Fibroblast of lung (primary cell): Measurements from ENCODE around the gene EYS. TPM values are rescaled to one million over a fixed set of nuclear protein-coding genes. Genes with fewer than 3 reads are reported as not detected.
A peak's percentile ranks its signal among the peaks of the same experiment; 100 is the strongest.

Experiments
- DNase-seq, 2 donors: peaks; one replicate each; pipeline versions ENCODE4 v3.0.0 to v3.0.0-alpha.2; 2010; ENCODE audit warnings: low read depth in 2 of 2
- H2AFZ ChIP-seq: 2 replicates; pipeline ENCODE4 v1.5.1; 2012; ENCODE audit warnings: low read length, control low read depth, inconsistent platforms
- H3K27ac ChIP-seq: 2 replicates; pipeline ENCODE4 v1.5.1; 2011; ENCODE audit warnings: low read length, control low read depth; ENCODE audit not compliant: insufficient read depth
- H3K27me3 ChIP-seq: 2 replicates; pipeline ENCODE4 v1.5.1; 2011; ENCODE audit warnings: mild to moderate bottlenecking, low read length; ENCODE audit not compliant: control insufficient read depth, insufficient read depth
- H3K36me3 ChIP-seq: 2 replicates; pipeline ENCODE4 v1.5.1; 2011; ENCODE audit warnings: low read length; ENCODE audit not compliant: control insufficient read depth, insufficient read depth
- H3K4me1 ChIP-seq: 2 replicates; pipeline ENCODE4 v1.5.1; 2011; ENCODE audit warnings: low read length; ENCODE audit not compliant: control insufficient read depth, insufficient read depth; ENCODE audit errors: extremely low read depth
- H3K4me2 ChIP-seq: 2 replicates; pipeline ENCODE4 v1.5.1; 2011; ENCODE audit warnings: low read length, control low read depth; ENCODE audit not compliant: insufficient read depth; ENCODE audit errors: extremely low read depth
- H3K4me3 ChIP-seq, 4 experiments: fragments of 200-600 bp in 1 of 4; sonication (generic) in 1 of 4; replicated peaks in 1 of 4; 2 replicates each; pipeline ENCODE4 v1.5.1; 2011 to 2016; ENCODE audit warnings: low read length in 4 of 4, low read depth in 3 of 4, mild to moderate bottlenecking in 3 of 4, control low read depth in 2 of 4, inconsistent platforms in 1 of 4, mixed read lengths in 1 of 4; ENCODE audit not compliant: insufficient read depth in 1 of 4; ENCODE audit errors: control extremely low read depth in 1 of 4
- H3K79me2 ChIP-seq: 2 replicates; pipeline ENCODE4 v1.5.1; 2012; ENCODE audit warnings: mild to moderate bottlenecking, low read length, inconsistent platforms; ENCODE audit not compliant: control insufficient read depth, insufficient read depth
- H3K9ac ChIP-seq: 2 replicates; pipeline ENCODE4 v1.5.1; 2011; ENCODE audit warnings: mild to moderate bottlenecking, low read length, control low read depth; ENCODE audit not compliant: insufficient read depth
- H3K9me3 ChIP-seq: 2 replicates; pipeline ENCODE4 v1.5.1; 2012; ENCODE audit warnings: low read depth, low read length; ENCODE audit not compliant: control insufficient read depth, insufficient read depth
- H4K20me1 ChIP-seq: 2 replicates; pipeline ENCODE4 v1.5.1; 2011; ENCODE audit warnings: low read length; ENCODE audit not compliant: control insufficient read depth, insufficient read depth; ENCODE audit errors: extremely low read depth
- CTCF ChIP-seq, 2 donors: IDR thresholded peaks in 1 of 2; conservative IDR thresholded peaks in 1 of 2; 1 replicate in 1 of 2; 2 replicates in 1 of 2; pipeline ENCODE4 v1.5.1; 2011 to 2012; ENCODE audit warnings: low read length in 2 of 2, control low read depth in 1 of 2, inconsistent platforms in 1 of 2, low read depth in 1 of 2, mild to moderate bottlenecking in 1 of 2
- EZH2 ChIP-seq: IDR thresholded peaks from 2 replicates; pipeline ENCODE4 v1.5.1; 2012; ENCODE audit warnings: low read length, control low read depth, mild to moderate bottlenecking; ENCODE audit errors: missing control alignments
- polyA plus RNA-seq, 2 donors: library from polyadenylated mRNA; depleted of rRNA in 1 of 2; stranded (reverse) in 1 of 2; unstranded in 1 of 2; fragments of >200 nt; gene quantifications; 2 replicates each; pipeline ENCODE4 v1.2.1, GENCODE V29; 2011 to 2012; ENCODE audit warnings: missing spikeins in 1 of 2
- total RNA-seq: library from RNA; depleted of rRNA; stranded (reverse); fragments of >200 nt; gene quantifications from 2 replicates; pipeline ENCODE4 v1.2.1, GENCODE V29; 2014

The EYS gene
- total and polyA plus RNA-seq, 2 donors (not counting 1 experiment from before 2014, with no cell fraction given), result under 0.01 TPM; not detected in 1

GRCh38 chr6:63862486-63863198 lies 1844.4 kb downstream of the EYS start:
- H3K9ac ChIP-seq, result no peak overlapping the region
- no peaks in the 10 kb centered on the region for H3K79me2 ChIP-seq
- H3K4me3 ChIP-seq, result no peak overlapping the region
- DNase-seq, result peak; percentile 3 to 28
- H3K27me3 ChIP-seq, result no peaks in the 10 kb centered on the region
- peaks cover 2% of the 10 kb centered on the region for H3K4me1 ChIP-seq
- no peak overlapping the region for H2AFZ ChIP-seq
- no peaks in the 10 kb centered on the region for H3K9me3 ChIP-seq
- H3K27ac ChIP-seq, result no peak overlapping the region
- H3K4me2 ChIP-seq, result no peak overlapping the region
- H4K20me1 ChIP-seq, result no peaks in the 10 kb centered on the region
- TF ChIP-seq CTCF (conservative IDR thresholded peaks at IDR 0.05 in 1 of 2, IDR thresholded peaks at IDR 0.05 in 1 of 2; ENCODE audit: low read depth in 1 of 2, low read length in 2 of 2) (no peak), EZH2 (no peak)
- H3K36me3 ChIP-seq, result no peaks in the 10 kb centered on the region

- Histone ChIP-seq H3K4me2 (no peak overlapping the region), H3K4me3 (no peak overlapping the region), H3K9ac (no peak overlapping the region), H3K36me3 (no peaks in the 10 kb centered on the region), H3K79me2 (no peaks in the 10 kb centered on the region), H3K9me3 (no peaks in the 10 kb centered on the region), H2AFZ (no peak overlapping the region), H3K4me1 (peaks cover 2% of the 10 kb centered on the region), H3K27ac (no peak overlapping the region), H4K20me1 (no peaks in the 10 kb centered on the region), H3K27me3 (no peaks in the 10 kb centered on the region)
- DNase-seq, result peak in 1 of 2 donors; percentile 8
- no peak for TF ChIP-seq EZH2
- TF ChIP-seq CTCF (conservative IDR thresholded peaks at IDR 0.05 in 1 of 2, IDR thresholded peaks at IDR 0.05 in 1 of 2; ENCODE audit: low read depth in 1 of 2, low read length in 2 of 2), result no peak
These were observed 1847.5 kb downstream of the EYS start for GRCh38 chr6:63859528-63859927.

- TF ChIP-seq EZH2 (no peak), CTCF (conservative IDR thresholded peaks at IDR 0.05 in 1 of 2, IDR thresholded peaks at IDR 0.05 in 1 of 2; ENCODE audit: low read depth in 1 of 2, low read length in 2 of 2) (no peak)
- no peaks in the 10 kb centered on the region for H3K79me2 ChIP-seq
- no peak overlapping the region for H3K4me3 ChIP-seq
- H2AFZ ChIP-seq, result no peak overlapping the region
- H3K36me3 ChIP-seq, result no peaks in the 10 kb centered on the region
- no peak overlapping the region for H3K27ac ChIP-seq
- no peak for DNase-seq
- no peaks in the 10 kb centered on the region for H3K27me3 ChIP-seq
- H4K20me1 ChIP-seq, result no peaks in the 10 kb centered on the region
- no peak overlapping the region for H3K4me2 ChIP-seq
- peaks cover 2% of the 10 kb centered on the region for H3K4me1 ChIP-seq
- no peak overlapping the region for H3K9ac ChIP-seq
- no peaks in the 10 kb centered on the region for H3K9me3 ChIP-seq
These were observed 1848.3 kb downstream of the EYS start for GRCh38 chr6:63858691-63859090.
